Measurements from ENCODE around the gene CYB5D1.
A peak's percentile ranks its signal among the peaks of the same experiment; 100 is the strongest.

Gene CYB5D1

GRCh38 chr17:7833795-7834541 lies 23.8 kb upstream of the CYB5D1 start, which contains the start of gene KDM6B:
TSS of gene KDM6B (plus strand) at chr17:7834217. CDS start at chr17:7845555, 11,338 bp downstream.
- Histone ChIP-seq H3K9me3 (ENCODE audit: insufficient read depth, low read length) (no peaks in the 10 kb centered on the region), H2AFZ (ENCODE audit: low read depth, low read length, severe bottlenecking) (peak within 1 kb of the TSS; percentile 86), H3K4me3 (ENCODE audit: insufficient read depth, low read length, poor library complexity, severe bottlenecking) (peak within 1 kb of the TSS; percentile 81), H3K79me2 (ENCODE audit: insufficient read depth, low read length) (no peaks in the 10 kb centered on the region), H3K9ac (ENCODE audit: low read length) (peak within 1 kb of the TSS; percentile 71), H3K9me2 (replicated peaks; ENCODE audit: insufficient read depth, low read length) (no peaks in the 10 kb centered on the region), H3K4me2 (ENCODE audit: low read depth, low read length, poor library complexity, severe bottlenecking) (peak within 1 kb of the TSS; percentile 94), H3K27me3 (ENCODE audit: low read length) (no peaks in the 10 kb centered on the region), H4K20me1 (ENCODE audit: low read depth, low read length) (no peaks in the 10 kb centered on the region), H3K36me3 (ENCODE audit: low read length) (no peaks in the 10 kb centered on the region), H3K27ac (ENCODE audit: low read depth, low read length) (peak within 1 kb of the TSS; percentile 92), H3F3A (ENCODE audit: insufficient read depth) (peaks cover 29% of the 10 kb centered on the region)
- TF ChIP-seq CTCF (IDR thresholded peaks at IDR 0.05; ENCODE audit: insufficient read depth, low read length, poor library complexity, severe bottlenecking) (no peak), EZH2phosphoT487 (conservative IDR thresholded peaks at IDR 0.05; ENCODE audit: low read length) (no peak)

GRCh38 chr17:7834542-7834956 lies 23.3 kb upstream of the CYB5D1 start:
- H3K9ac ChIP-seq (ENCODE audit: low read length), result peak overlapping the region; percentile 71
- TF ChIP-seq CTCF (IDR thresholded peaks at IDR 0.05; ENCODE audit: insufficient read depth, low read length, poor library complexity, severe bottlenecking) (no peak), EZH2phosphoT487 (conservative IDR thresholded peaks at IDR 0.05; ENCODE audit: low read length) (no peak)
- H3F3A ChIP-seq (ENCODE audit: insufficient read depth), result peaks cover 30% of the 10 kb centered on the region
- peak overlapping the region; percentile 86 for H2AFZ ChIP-seq (ENCODE audit: low read depth, low read length, severe bottlenecking)
- no peaks in the 10 kb centered on the region for H3K9me2 ChIP-seq (replicated peaks; ENCODE audit: insufficient read depth, low read length)
- no peaks in the 10 kb centered on the region for H3K9me3 ChIP-seq (ENCODE audit: insufficient read depth, low read length)
- no peaks in the 10 kb centered on the region for H3K27me3 ChIP-seq (ENCODE audit: low read length)
- H3K4me3 ChIP-seq (ENCODE audit: insufficient read depth, low read length, poor library complexity, severe bottlenecking), result peak overlapping the region; percentile 81
- no peaks in the 10 kb centered on the region for H3K36me3 ChIP-seq (ENCODE audit: low read length)
- H4K20me1 ChIP-seq (ENCODE audit: low read depth, low read length), result no peaks in the 10 kb centered on the region
- H3K79me2 ChIP-seq (ENCODE audit: insufficient read depth, low read length), result no peaks in the 10 kb centered on the region
- H3K4me2 ChIP-seq (ENCODE audit: low read depth, low read length, poor library complexity, severe bottlenecking), result peak overlapping the region; percentile 94
- H3K27ac ChIP-seq (ENCODE audit: low read depth, low read length), result peak overlapping the region; percentile 92

GRCh38 chr17:7834957-7835813 lies 22.6 kb upstream of the CYB5D1 start:
- Histone ChIP-seq H3K9ac (ENCODE audit: low read length) (peak overlapping the region; percentile 71), H3K27me3 (ENCODE audit: low read length) (no peaks in the 10 kb centered on the region)
- TF ChIP-seq CTCF (IDR thresholded peaks at IDR 0.05; ENCODE audit: insufficient read depth, low read length, poor library complexity, severe bottlenecking) (peak; percentile 94), EZH2phosphoT487 (conservative IDR thresholded peaks at IDR 0.05; ENCODE audit: low read length) (no peak)

More at GRCh38 chr17:7834957-7835813, 22.6 kb upstream of the CYB5D1 start:
- Histone ChIP-seq H3K4me2 (ENCODE audit: low read depth, low read length, poor library complexity, severe bottlenecking) (peak overlapping the region; percentile 94), H3K9me3 (ENCODE audit: insufficient read depth, low read length) (no peaks in the 10 kb centered on the region), H3K79me2 (ENCODE audit: insufficient read depth, low read length) (no peaks in the 10 kb centered on the region), H3K9me2 (replicated peaks; ENCODE audit: insufficient read depth, low read length) (no peaks in the 10 kb centered on the region), H3K4me3 (ENCODE audit: insufficient read depth, low read length, poor library complexity, severe bottlenecking) (peak overlapping the region; percentile 81), H3K27ac (ENCODE audit: low read depth, low read length) (peak overlapping the region; percentile 92), H2AFZ (ENCODE audit: low read depth, low read length, severe bottlenecking) (no peak overlapping the region), H3F3A (ENCODE audit: insufficient read depth) (peaks cover 34% of the 10 kb centered on the region), H4K20me1 (ENCODE audit: low read depth, low read length) (no peaks in the 10 kb centered on the region), H3K36me3 (ENCODE audit: low read length) (no peaks in the 10 kb centered on the region)
